GM19099 (cell line): ENCODE results near the gene ELMO1.

Experiments used
- POLR2A ChIP-seq: IDR thresholded peaks from 3 replicates; pipeline ENCODE4 v1.6.1; 2011; ENCODE audit warnings: low read depth; ENCODE audit not compliant: insufficient read length; ENCODE audit errors: extremely low read depth

ELMO1 gene

DNA sequence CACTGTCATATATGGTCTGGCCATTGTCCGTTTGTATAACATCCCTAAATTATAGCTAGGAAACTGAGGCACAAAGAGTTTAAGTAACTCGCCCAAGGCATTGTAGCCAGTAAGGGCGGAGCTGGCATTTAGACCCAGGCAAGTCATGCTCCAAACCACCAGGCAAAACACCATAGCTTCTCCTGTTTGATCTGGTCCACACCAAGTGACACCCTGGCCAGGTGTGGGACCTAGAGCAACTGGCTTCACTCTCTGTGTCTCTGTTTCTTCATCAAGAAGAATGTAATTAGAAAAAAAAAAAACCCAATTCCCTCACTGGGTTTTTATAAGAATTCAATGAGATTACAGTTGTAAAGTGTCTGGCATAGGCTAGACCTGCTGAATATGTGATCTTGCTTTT lies 639.2 kb downstream of the ELMO1 start:
- no peak for TF ChIP-seq POLR2A

DNA sequence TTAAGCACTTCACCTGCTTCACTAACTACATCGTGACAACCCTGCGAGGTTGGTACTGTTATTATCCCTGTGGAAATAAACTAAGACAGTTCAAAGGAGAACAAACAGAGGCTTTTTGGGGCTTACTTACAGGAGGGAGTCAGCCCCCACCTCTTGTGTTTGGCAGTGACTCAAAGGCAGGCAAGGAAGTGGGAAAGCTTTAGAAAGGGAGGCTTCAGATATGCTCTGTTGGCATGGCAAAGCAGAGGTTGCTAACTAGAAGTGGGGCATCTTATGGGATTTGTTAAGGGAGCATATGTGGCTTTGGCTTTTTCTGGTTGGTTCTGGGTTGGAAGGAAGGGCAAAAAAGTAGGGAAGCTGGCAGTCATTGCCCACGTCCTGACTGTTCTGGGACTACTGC lies 639.6 kb downstream of the ELMO1 start:
- TF ChIP-seq POLR2A: no peak

DNA sequence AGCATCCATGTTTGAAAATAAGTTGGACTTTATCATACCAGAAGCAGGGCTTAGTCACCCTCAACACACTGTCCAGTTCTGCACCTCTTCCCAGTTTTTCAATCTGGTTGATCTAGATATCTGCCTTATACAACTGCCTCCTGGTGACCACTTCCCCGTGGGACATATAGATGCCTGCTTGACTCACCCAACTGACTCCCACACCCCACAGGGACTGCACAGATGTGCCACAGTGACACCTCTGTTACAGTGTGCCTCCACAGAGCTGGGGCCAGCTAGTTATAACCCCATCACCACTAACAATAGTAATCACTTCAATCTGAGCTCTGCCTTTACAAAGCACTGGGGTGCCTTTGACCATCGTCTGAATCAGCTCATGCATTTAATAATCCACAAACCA lies 641.8 kb downstream of the ELMO1 start:
- no peak for TF ChIP-seq POLR2A
